KMS-11 (cell line): ENCODE results near the gene CD34.
A peak's percentile ranks its signal among the peaks of the same experiment; 100 is the strongest.

Source experiments
- H2AFZ ChIP-seq: fragments of 200-600 bp; sonication (generic); 2 replicates; pipeline ENCODE4 v1.6.1; 2016; ENCODE audit warnings: antibody characterized with exemption, mixed run types, low read depth
- H3K27ac ChIP-seq: fragments of 200-600 bp; sonication (generic); 2 replicates; pipeline ENCODE4 v1.6.1; 2016; ENCODE audit warnings: mild to moderate bottlenecking, mixed run types
- H3K27me3 ChIP-seq: fragments of 200-600 bp; sonication (generic); 2 replicates; pipeline ENCODE4 v1.6.1; 2017; ENCODE audit warnings: mild to moderate bottlenecking, low read depth, mixed run types, moderate library complexity; ENCODE audit not compliant: insufficient read depth
- H3K36me3 ChIP-seq: fragments of 200-600 bp; sonication (generic); 2 replicates; pipeline ENCODE4 v1.6.1; 2017; ENCODE audit warnings: mild to moderate bottlenecking, mixed run types; ENCODE audit not compliant: insufficient read depth
- H3K4me1 ChIP-seq: fragments of 200-600 bp; sonication (generic); 2 replicates; pipeline ENCODE4 v1.6.1; 2016; ENCODE audit warnings: mild to moderate bottlenecking, low read depth, mixed run types; ENCODE audit not compliant: poor library complexity, severe bottlenecking
- H3K4me2 ChIP-seq: fragments of 200-600 bp; sonication (generic); 2 replicates; pipeline ENCODE4 v1.7.0; 2016; ENCODE audit warnings: mild to moderate bottlenecking, mixed run types
- H3K4me3 ChIP-seq: fragments of 200-600 bp; sonication (generic); IDR thresholded peaks from 2 replicates; pipeline ENCODE4 v1.6.1; 2017; ENCODE audit warnings: low read depth, low read length, mixed read lengths; ENCODE audit not compliant: insufficient read depth
- H3K79me2 ChIP-seq: fragments of 200-600 bp; sonication (generic); 2 replicates; pipeline ENCODE4 v1.6.1; 2016; ENCODE audit warnings: low read depth, mixed run types; ENCODE audit not compliant: insufficient read depth
- H3K9ac ChIP-seq: fragments of 200-600 bp; sonication (generic); 2 replicates; pipeline ENCODE4 v1.6.1; 2016; ENCODE audit warnings: mild to moderate bottlenecking, mixed run types
- H4K20me1 ChIP-seq: fragments of 200-600 bp; sonication (generic); 2 replicates; pipeline ENCODE4 v1.6.1; 2016; ENCODE audit warnings: mild to moderate bottlenecking, mixed run types; ENCODE audit not compliant: insufficient read depth
- CTCF ChIP-seq: fragments of 200-600 bp; sonication (generic); conservative IDR thresholded peaks from 2 replicates; pipeline ENCODE4 v1.6.1; 2017; ENCODE audit warnings: low read depth, mild to moderate bottlenecking, antibody characterized with exemption, low read length, moderate library complexity, mixed read lengths

Gene CD34

GRCh38 chr1:207897188-207897587, 13.7 kb downstream of the CD34 start:
- Histone ChIP-seq H4K20me1 (no peaks in the 10 kb centered on the region), H3K79me2 (no peaks in the 10 kb centered on the region), H3K36me3 (no peaks in the 10 kb centered on the region), H3K4me1 (peaks cover 6% of the 10 kb centered on the region), H3K9ac (no peak overlapping the region), H3K27me3 (no peaks in the 10 kb centered on the region), H3K27ac (no peak overlapping the region), H3K4me3 (no peak overlapping the region), H2AFZ (no peak overlapping the region), H3K4me2 (no peak overlapping the region)
- peak; percentile 73 for TF ChIP-seq CTCF

- Histone ChIP-seq H3K27ac (no peak overlapping the region), H3K4me3 (no peak overlapping the region), H3K4me2 (no peak overlapping the region), H3K9ac (no peak overlapping the region), H3K79me2 (no peaks in the 10 kb centered on the region), H3K36me3 (no peaks in the 10 kb centered on the region), H3K4me1 (peaks cover 6% of the 10 kb centered on the region), H4K20me1 (no peaks in the 10 kb centered on the region), H2AFZ (no peak overlapping the region), H3K27me3 (no peaks in the 10 kb centered on the region)
- no peak for TF ChIP-seq CTCF
Observed at GRCh38 chr1:207896547-207896946, 14.4 kb downstream of the CD34 start.

- Histone ChIP-seq H3K9ac (no peak overlapping the region), H3K79me2 (no peaks in the 10 kb centered on the region), H2AFZ (no peak overlapping the region), H3K27ac (no peak overlapping the region), H3K4me3 (no peak overlapping the region), H3K4me1 (peaks cover 6% of the 10 kb centered on the region), H3K27me3 (no peaks in the 10 kb centered on the region), H3K36me3 (no peaks in the 10 kb centered on the region), H4K20me1 (no peaks in the 10 kb centered on the region), H3K4me2 (no peak overlapping the region; the same call in 1 of the 2 replicates)
- TF ChIP-seq CTCF: no peak
Observed at GRCh38 chr1:207894704-207895103, 16.2 kb downstream of the CD34 start.

GRCh38 chr1:207893737-207894582, 17.0 kb downstream of the CD34 start:
- no peaks in the 10 kb centered on the region for H4K20me1 ChIP-seq
- H3K9ac ChIP-seq: no peak overlapping the region
- peaks cover 6% of the 10 kb centered on the region for H3K4me1 ChIP-seq
- no peak overlapping the region; the same call in 1 of the 2 replicates for H3K4me2 ChIP-seq
- H2AFZ ChIP-seq: no peak overlapping the region
- H3K27ac ChIP-seq: no peak overlapping the region
- H3K79me2 ChIP-seq: no peaks in the 10 kb centered on the region
- TF ChIP-seq CTCF: no peak
- no peaks in the 10 kb centered on the region for H3K27me3 ChIP-seq
- H3K4me3 ChIP-seq: no peak overlapping the region
- H3K36me3 ChIP-seq: no peaks in the 10 kb centered on the region
